NCI-H510A (cell line): ENCODE measurements around the gene WDSUB1.

Source experiments
- DNase-seq: peaks from one replicate; lab custom pipeline; 2025; lab: John Stamatoyannopoulos, UW

WDSUB1 gene

GRCh38 chr2:159224061-159224813 is 62.3 kb downstream of the WDSUB1 start:
- no peak for DNase-seq

DNA sequence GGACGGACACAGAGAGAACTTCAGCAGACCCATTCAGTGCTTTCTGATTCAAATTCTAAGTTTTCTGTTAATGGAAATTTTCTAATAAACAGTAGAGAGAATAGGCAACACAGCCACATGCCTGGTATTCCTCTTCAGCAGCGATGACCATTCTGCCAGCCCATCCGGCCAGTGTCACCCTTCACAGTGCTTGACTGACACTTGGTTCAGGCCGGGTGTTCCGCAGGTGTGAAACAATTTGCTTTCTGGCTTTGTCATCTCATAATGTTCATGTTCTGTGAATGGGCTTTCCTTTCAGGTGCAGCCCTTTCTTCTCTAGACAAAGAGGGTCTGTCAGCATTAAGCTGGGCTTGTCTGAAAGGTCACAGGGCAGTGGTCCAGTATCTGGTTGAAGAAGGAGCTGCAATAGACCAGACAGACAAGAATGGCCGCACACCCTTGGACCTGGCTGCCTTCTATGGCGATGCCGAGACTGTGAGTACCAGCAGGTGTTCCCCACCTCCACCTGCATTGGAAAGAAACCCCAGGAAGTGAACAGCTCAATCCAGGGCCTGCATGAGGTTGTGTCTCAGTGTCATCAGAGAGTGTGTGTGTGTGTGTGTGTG is 67.0 kb downstream of the WDSUB1 start:
- DNase-seq, result no peak

DNA sequence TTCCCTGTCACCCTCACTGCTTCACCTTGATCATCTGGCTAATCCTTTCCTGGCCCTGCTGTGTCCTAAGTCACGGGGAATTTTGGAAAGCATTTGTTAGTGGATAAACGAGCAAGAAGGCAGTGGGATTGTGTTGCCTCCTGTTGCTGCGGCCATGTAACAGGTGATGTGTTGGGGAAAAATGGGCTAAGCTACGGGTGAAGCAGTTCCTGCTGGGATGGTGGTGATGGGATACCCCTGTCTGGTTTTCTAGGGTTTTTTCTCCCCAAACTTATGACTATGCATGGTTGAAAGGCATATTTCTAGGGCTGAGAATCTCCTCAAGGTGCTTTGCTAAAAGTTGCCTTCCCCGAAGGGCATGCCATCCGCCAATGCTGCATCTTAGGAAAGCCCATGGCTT is 68.1 kb downstream of the WDSUB1 start:
- no peak for DNase-seq

GRCh38 chr2:159217676-159218075 is 68.8 kb downstream of the WDSUB1 start:
- no peak for DNase-seq

DNA sequence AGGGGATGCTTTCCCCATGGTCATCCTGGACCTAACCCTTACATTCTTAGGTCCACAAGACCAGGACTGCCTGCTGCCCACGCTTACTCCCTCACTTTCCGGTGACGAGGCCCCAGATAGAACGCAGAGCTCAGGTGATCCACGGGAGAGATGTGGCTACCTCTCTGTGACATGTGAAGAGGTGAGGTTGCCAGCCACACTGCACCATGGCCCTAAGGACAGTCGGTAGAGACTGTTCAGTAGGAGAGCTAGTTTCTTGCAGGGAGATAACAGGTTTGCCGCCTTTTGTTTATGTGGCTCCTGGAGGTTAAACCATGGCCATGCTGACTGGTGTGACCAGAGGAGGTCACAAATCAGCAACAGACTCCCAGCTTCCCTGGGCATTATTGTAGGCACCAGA is 71.4 kb downstream of the WDSUB1 start:
- DNase-seq, result no peak

DNA sequence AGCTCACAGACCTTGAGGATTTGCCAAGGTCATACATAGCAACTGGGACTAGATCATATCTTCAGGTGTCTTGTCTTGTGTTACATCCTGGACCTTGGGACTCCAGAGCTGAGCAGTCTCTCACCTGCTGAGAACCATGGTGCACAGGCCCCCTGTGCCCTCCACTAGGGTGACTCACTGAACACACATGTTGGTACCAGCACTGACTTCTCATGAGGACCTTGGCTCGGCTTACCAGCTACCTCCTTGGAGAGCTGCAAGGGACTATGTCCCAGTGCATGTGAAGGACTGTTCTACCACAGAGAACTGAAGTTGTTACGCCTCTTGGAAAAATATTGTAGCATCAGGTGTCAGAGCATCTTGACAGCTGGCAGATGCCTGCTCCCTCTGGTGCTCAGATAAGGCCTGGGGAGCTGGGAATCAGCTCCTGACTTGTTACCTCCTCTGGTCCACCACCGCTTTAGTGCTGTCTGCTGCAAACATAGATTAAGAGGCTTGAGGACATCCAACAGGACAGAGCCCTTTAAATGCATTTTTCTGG is 72.1 kb downstream of the WDSUB1 start:
- DNase-seq, result no peak

- no peak for DNase-seq
Measured at GRCh38 chr2:159213296-159213695, 73.2 kb downstream of the WDSUB1 start.

- no peak for DNase-seq
Measured at GRCh38 chr2:159211447-159212396, 74.8 kb downstream of the WDSUB1 start.

- no peak for DNase-seq
Measured at GRCh38 chr2:159209341-159210306, 76.9 kb downstream of the WDSUB1 start.

DNA sequence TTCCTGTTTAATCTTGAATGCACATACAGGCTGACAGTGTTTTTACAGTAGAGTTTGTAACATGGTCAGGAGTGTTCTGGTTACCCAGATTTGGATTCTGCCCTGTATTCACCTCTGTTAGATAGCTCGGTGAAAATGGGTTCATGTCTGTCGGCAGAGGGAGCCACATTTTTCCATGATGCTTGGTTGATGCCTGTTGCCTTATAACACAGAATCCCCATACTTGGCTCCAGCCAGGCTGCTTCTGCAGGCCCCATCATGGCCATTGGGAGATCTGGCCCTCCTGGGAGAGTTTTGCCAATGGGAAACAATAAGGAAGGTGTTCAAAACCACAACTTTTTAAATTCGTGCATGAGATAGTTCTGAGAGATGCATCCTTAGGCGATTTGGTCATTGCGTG is 78.1 kb downstream of the WDSUB1 start:
- DNase-seq, result no peak

GRCh38 chr2:159206736-159207380 is 79.6 kb downstream of the WDSUB1 start:
- DNase-seq, result no peak

GRCh38 chr2:159204381-159205144 is 81.9 kb downstream of the WDSUB1 start:
- no peak for DNase-seq

DNA sequence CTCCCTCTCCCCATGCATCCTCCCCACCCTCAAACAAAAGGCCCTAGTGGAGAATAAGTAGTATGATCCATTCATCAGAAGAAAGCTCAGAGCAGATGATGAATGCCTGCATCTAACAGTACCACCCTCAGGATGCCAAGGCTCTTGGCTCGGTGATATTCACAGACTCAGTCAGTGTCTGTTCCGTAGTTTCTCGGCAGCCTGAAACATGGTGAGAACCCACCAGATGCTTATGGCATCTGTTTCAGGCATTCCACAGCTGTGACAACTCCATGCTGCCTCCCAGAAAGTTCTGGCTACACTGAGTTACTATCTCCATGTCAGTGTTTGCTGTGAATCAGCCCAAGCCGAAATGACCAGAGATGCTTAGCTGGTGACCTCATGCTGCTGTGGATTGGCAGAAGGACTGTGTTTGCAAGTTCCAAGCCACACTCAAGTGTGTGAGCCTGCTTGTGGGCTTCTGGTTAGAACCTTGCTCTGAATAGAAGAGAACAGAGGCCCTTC is 83.9 kb downstream of the WDSUB1 start:
- no peak for DNase-seq

DNA sequence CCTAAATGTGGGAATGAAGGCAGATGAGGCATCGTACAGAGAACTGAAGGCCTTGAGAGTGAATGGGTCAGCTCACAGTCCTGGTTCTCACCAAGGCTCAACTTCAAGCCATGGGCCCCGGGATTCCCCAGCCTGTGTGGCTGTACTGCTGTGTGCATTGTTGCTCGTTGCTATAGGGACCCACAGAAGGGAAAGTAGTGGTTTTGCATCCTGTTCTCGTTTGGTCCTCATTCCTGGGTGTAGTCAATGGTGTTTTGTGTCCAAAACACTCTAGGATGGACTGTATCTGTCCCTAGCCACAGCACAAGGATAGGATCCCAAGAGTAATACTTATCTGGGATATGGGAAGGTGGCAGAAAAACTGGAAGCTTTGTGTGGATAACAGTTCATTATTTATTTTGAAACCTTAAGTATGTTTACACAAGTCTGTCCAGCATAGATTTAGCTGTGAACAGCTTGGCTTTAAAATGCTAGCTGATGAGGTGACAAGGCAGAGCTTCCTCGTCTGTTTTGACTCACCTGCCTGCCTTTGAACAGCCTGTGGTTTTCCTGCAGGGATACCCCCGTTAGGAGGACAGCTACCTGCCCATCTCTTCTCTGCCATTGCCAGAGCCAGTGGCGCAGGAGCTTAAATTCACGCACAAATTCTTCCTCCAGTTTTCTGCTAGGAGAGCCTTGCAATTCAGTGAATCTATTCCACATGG is 85.0 kb downstream of the WDSUB1 start:
- DNase-seq, result no peak

- no peak for DNase-seq
Measured at GRCh38 chr2:159200498-159200897, 86.0 kb downstream of the WDSUB1 start.

DNA sequence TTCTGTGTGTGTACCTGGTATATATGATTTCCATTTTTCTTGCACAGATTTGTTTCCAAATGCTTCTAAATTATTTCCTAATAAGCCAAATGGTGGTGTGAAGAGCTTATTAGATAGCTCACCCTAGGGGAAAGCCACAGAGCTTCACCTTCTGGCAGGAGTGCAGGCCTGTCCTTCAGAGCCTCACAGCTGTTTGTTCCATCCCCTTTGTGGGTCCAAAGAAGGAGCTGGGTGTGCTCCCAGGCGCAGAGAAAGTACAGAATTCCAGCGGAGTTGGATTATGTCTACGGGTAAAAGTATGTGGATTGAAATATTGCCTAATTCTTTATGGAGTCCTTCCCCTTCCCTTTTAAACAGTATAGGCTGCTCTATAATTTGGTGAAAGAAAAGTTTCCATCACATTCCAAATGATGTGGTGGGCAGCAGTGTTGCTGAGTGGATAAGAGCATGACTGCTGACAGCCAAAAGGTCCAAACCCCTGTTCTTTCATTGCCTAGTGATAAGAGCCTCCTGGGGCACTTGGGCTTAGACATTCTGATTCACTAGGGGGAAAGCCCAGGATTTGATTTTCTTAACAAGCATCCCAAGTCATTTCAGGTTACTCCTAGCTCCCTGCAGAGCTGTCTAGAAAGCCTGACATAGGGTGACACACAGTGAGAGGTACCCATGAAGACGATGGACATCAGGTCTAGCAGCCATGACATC is 86.6 kb downstream of the WDSUB1 start:
- DNase-seq, result no peak

DNA sequence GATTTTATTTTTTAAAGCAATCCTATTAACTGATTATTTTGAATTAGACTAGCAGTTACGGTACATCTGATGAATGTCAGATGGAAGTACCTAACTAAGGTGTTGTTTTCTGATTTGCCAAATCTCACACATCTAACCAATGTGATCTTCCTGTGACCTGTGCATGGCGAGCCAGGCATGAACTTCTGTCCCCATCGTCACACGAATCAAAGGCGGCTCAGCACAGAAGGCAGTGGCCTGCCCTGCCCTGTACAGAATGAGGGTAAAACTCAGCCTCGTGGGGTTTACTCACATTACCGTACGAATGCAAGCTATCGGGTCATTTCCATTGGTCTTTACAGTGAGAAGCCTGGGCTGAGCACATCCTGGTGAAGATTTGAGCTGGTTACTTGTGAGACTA is 87.3 kb downstream of the WDSUB1 start:
- DNase-seq, result no peak

DNA sequence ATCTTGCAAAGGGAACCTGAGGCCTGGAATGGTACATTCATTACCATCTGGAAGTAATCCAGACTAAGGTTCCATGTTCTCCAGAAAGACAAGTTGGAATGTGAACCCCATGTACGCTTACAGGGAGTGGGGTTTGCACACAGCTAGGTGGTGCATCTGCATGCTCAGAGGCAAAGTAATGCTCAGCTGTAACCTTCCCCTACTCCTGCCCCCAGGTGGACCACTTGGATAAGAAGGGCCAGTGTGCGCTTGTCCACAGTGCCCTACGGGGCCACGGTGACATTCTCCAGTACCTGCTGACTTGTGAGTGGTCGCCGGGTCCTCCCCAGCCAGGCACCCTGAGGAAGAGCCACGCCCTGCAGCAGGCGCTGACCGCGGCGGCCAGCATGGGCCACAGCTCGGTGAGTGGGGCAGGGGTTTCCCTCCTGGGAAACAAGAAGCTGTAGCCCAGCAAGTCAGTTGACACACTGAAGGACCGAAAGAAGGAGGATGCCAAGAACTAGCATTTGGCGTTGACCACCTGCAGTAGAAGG is 90.0 kb downstream of the WDSUB1 start:
- DNase-seq, result no peak
